HG03558 (cell line): ENCODE results near the gene GPR33.
"Not testable (repeated sequence)": the region's sequence is repeated elsewhere in the genome, so short reads cannot be mapped to it uniquely, and the experiment has no call there.

Experiments
- ATAC-seq: cut with Tn5 transposase; IDR thresholded peaks from one replicate; pipeline ENCODE4 v1.9.1; 2021; ENCODE audit warnings: moderate number of reproducible peaks; ENCODE audit not compliant: unreplicated experiment; ENCODE audit errors: extremely low read depth

The GPR33 gene

GRCh38 chr14:31462450-31462849 is 25.4 kb downstream of the GPR33 start:
- not testable (repeated sequence) for ATAC-seq

GRCh38 chr14:31461545-31461944 is 26.3 kb downstream of the GPR33 start:
- no peak for ATAC-seq

DNA sequence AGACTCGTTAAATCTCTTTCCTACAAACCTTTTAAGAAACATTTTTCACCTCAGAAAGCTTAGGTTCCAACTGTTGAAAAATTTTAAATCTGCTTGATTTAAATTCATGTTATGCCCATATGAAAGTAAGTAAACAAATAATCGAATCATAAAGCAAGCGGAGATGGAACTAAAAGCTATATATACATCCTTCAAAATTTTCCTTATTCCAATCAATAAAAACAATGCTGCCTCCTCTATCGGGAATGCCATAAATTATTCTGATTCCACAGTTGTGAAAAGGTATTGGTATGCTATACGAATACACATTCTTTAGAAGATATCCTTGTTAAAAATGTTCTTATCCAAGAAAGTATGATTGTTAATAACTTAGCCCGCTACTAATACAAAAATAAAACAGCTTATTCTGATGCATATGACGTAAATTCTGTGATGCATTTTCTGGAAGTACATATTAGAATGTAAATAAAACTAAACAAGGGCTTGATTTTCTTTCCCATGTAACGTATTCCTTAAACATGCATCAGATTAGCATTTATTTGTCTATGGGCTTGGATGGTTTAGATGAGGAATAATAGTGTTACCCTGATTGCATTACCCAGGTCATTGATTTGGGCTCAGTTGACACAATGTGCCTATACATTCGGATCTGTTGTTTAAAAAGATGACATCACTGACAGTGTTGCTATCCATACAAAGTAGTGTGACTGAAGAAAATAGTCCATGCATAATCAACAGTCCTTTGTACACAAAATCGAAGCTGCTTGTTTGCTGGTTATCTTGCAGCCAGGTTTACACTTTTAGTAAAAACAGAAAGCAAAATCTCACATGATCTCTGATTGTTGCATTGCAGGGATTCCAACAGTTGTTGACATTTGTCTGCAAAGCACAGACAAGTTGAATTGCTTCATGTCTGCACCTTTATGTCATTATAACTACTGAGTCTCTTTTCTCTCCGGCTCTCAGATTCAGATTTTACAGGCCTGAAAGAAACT is 29.9 kb downstream of the GPR33 start:
- ATAC-seq: no peak

- peak; percentile 97 for ATAC-seq
Observed at GRCh38 chr14:31456841-31457664, 30.8 kb downstream of the GPR33 start, which contains the start of gene DTD2. Gene DTD2 (minus strand): TSS chr14:31457506. CDS start chr14:31457393, 113 bp downstream.

DNA sequence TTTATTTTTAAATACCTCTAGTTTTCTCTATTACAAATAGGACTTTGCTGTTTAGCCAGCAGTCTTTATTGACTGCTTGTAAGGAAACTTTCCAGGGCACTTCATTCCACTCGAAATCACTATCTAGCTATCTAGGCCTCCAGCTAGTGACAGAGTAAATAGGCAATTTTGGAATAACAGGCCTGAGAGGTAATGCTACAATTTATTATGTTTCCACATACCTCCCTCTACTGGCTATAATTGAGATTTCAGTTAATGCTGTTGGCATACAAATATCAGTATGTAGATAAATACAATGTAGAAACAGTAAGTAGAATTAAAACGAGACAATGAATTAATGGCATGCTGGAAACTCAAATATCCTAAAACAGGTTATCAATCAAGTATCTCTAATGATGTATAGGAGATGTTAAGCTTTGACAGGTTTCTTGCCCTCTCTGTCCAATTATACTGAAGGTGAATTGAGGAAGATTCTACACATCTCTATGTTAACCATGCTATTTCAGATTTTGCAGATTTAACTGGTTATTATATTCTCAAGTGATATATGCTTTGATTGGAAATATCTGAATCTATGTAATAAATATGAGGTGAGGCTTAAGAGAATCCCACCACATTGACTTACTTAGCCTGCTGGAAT is 37.7 kb downstream of the GPR33 start:
- peak; percentile 60 for ATAC-seq

- no peak for ATAC-seq
Observed at GRCh38 chr14:31449136-31449535, 38.7 kb downstream of the GPR33 start.

DNA sequence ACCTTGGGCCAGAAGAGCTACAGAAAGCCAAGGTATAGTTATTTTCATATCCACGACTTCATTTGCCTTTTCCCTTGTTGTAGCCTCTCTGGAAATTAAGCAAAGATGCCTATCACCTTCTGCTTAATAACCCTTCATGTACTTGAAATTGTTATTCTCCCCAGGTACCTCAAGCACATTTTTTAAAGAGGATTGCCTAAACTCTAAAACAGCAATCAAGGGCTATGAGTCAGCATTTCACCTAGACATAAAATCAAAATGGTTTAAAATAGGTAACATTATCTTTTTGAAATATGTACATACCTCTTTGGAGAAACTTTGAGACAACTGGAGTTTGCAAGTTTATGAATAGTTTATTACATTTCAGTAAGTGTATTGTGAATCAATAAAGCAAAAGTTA is 42.1 kb downstream of the GPR33 start:
- ATAC-seq: no peak

- ATAC-seq: no peak
Observed at GRCh38 chr14:31442284-31442683, 45.6 kb downstream of the GPR33 start.

DNA sequence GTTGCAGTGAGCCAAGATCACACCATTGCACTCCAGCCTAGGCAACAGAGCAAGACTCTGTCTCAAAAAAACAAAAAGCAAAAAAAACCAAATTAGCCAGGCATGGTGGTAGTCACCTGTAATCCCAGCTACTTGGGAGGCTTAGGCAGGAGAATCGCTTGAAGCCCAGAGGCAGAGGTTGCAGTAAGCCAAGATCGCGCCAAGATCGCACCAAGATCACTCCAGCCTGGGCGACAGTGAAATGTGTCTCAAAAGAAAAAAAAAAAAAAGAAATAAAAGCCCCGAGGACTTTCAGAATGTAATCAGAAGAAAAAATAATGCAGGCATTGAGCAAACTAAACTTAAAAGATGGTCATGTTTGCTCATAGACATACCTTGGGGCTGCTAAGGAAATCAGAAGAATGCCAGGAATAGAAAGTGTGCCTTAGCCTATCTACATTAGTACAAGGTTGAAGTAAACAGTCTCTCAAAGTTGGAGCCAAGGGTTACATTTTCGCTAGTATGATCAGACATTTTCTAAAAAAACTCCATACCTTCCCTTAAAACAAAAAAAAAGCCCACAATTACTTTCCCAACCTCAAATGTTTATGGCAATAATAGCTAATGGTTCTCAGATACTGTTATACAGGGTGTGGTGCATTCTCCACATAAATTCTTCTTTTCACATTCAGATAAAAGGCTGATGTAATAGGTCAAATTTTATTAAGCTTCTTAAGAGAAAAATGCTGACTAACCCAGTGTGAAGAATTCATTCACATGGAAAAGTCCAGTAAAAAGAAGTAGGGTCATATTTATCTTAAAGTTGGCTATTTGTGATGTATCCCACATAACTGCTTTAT is 46.3 kb downstream of the GPR33 start:
- no peak for ATAC-seq

- ATAC-seq: no peak
Observed at GRCh38 chr14:31440280-31440679, 47.6 kb downstream of the GPR33 start.

- no peak for ATAC-seq
Observed at GRCh38 chr14:31439561-31439960, 48.3 kb downstream of the GPR33 start.

GRCh38 chr14:31437045-31437691 is 50.7 kb downstream of the GPR33 start:
- not testable (repeated sequence) for ATAC-seq

GRCh38 chr14:31435276-31435675 is 52.6 kb downstream of the GPR33 start:
- ATAC-seq: no peak
